Keratinocyte (primary cell): ENCODE results near the gene LMBR1. TPM values are rescaled to one million over a fixed set of nuclear protein-coding genes. Genes with fewer than 3 reads are reported as not detected.

Source experiments
- DNase-seq: peaks from one replicate; pipeline ENCODE4 v3.0.0-alpha.2; 2011; ENCODE audit warnings: low read depth, missing footprints, low spot score
- FAIRE-seq: peaks from 2 replicates; lab custom pipeline; 2011; peaks lifted over from hg19 to GRCh38; lab: Jason Lieb, UNC
- H2AFZ ChIP-seq: 2 replicates; pipeline ENCODE4 v1.6.0; 2012; ENCODE audit warnings: low read length, control low read depth, inconsistent platforms; ENCODE audit not compliant: control insufficient read depth
- H3K27ac ChIP-seq: 2 replicates; pipeline ENCODE4 v1.5.1; 2011; ENCODE audit warnings: low read length; ENCODE audit not compliant: control insufficient read depth, insufficient read depth
- H3K27me3 ChIP-seq: 3 replicates; pipeline ENCODE4 v1.6.0; 2011; ENCODE audit warnings: low read length; ENCODE audit not compliant: control insufficient read depth, insufficient read depth; ENCODE audit errors: extremely low read depth
- H3K36me3 ChIP-seq, 2 experiments: 2 replicates in 1 of 2; 3 replicates in 1 of 2; pipeline ENCODE4 v1.5.1; 2011; ENCODE audit warnings: low read length in 2 of 2, mild to moderate bottlenecking in 1 of 2; ENCODE audit not compliant: control insufficient read depth in 2 of 2, insufficient read depth in 2 of 2; ENCODE audit errors: extremely low read depth in 1 of 2
- H3K4me1 ChIP-seq: 3 replicates; pipeline ENCODE4 v1.5.1; 2011; ENCODE audit warnings: low read length; ENCODE audit not compliant: control insufficient read depth, insufficient read depth; ENCODE audit errors: extremely low read depth
- H3K4me2 ChIP-seq: 3 replicates; pipeline ENCODE4 v1.6.0; 2011; ENCODE audit warnings: low read depth, low read length; ENCODE audit not compliant: control insufficient read depth, insufficient read depth; ENCODE audit errors: extremely low read depth
- H3K4me3 ChIP-seq, 3 experiments: fragments of 200-600 bp in 1 of 3; sonication (generic) in 1 of 3; 2 replicates in 2 of 3; 3 replicates in 1 of 3; pipeline ENCODE4 v1.5.1; 2011 to 2016; ENCODE audit warnings: low read length in 3 of 3, mild to moderate bottlenecking in 3 of 3, control low read depth in 2 of 3, inconsistent platforms in 1 of 3, low read depth in 1 of 3, mixed read lengths in 1 of 3, mixed run types in 1 of 3, moderate library complexity in 1 of 3; ENCODE audit not compliant: control insufficient read depth in 2 of 3, insufficient read depth in 2 of 3; ENCODE audit errors: extremely low read depth in 1 of 3
- H3K79me2 ChIP-seq: 2 replicates; pipeline ENCODE4 v1.6.0; 2012; ENCODE audit warnings: low read length; ENCODE audit not compliant: control insufficient read depth, insufficient read depth
- H3K9ac ChIP-seq: 3 replicates; pipeline ENCODE4 v1.6.0; 2011; ENCODE audit warnings: low read length; ENCODE audit not compliant: control insufficient read depth, insufficient read depth; ENCODE audit errors: extremely low read depth
- H3K9me1 ChIP-seq: 3 replicates; pipeline ENCODE4 v1.6.0; 2011; ENCODE audit warnings: low read length; ENCODE audit not compliant: control insufficient read depth, insufficient read depth; ENCODE audit errors: extremely low read depth
- H3K9me3 ChIP-seq: 2 replicates; pipeline ENCODE4 v1.5.1; 2012; ENCODE audit warnings: low read depth, low read length; ENCODE audit not compliant: control insufficient read depth
- H4K20me1 ChIP-seq: 3 replicates; pipeline ENCODE4 v1.6.0; 2011; ENCODE audit warnings: low read length; ENCODE audit not compliant: control insufficient read depth, insufficient read depth; ENCODE audit errors: extremely low read depth
- EZH2 ChIP-seq: IDR thresholded peaks from one replicate; pipeline ENCODE4 v1.6.1; 2012; ENCODE audit warnings: inconsistent platforms, mild to moderate bottlenecking, low read length, moderate library complexity
- dilution Hi-C: fragments of 300-500 bp; cut with MboI; formaldehyde crosslinking; loops from one replicate; pipeline ENCODE4 v1.7.0; 2020; ENCODE audit warnings: low sequenced_read_pairs; ENCODE audit not compliant: extremely low pct_ligation_motif_present
- polyA plus RNA-seq, 5 experiments: library from polyadenylated mRNA; depleted of rRNA in 3 of 5; stranded (reverse) in 3 of 5; stranded (forward) in 1 of 5; unstranded in 1 of 5; fragments of >200 nt; gene quantifications; 1 replicate in 1 of 5; 2 replicates in 3 of 5; 3 replicates in 1 of 5; pipeline versions ENCODE4 v1.2.1 to v1.2.3, GENCODE V29; 2011 to 2012; ENCODE audit warnings: missing spikeins in 2 of 5, low read depth in 1 of 5, low replicate concordance in 1 of 5
- TF ChIP-seq, protein P1 (sequence below), 3 experiments: IDR thresholded peaks in 1 of 3; conservative IDR thresholded peaks in 1 of 3; optimal IDR thresholded peaks in 1 of 3; 2 replicates in 2 of 3; 3 replicates in 1 of 3; pipeline versions ENCODE3 to v1.5.1; 2011; ENCODE audit warnings: low read length in 3 of 3, mild to moderate bottlenecking in 3 of 3, moderate library complexity in 2 of 3, control low read depth in 1 of 3, inconsistent platforms in 1 of 3; ENCODE audit not compliant: insufficient read depth in 2 of 3; ENCODE audit errors: extremely low read depth in 1 of 3

LMBR1 gene
- polyA plus RNA-seq, 1 donor (not counting 4 experiments of a cell fraction or from before 2014, with no cell fraction given), result 30.2 TPM

DNA sequence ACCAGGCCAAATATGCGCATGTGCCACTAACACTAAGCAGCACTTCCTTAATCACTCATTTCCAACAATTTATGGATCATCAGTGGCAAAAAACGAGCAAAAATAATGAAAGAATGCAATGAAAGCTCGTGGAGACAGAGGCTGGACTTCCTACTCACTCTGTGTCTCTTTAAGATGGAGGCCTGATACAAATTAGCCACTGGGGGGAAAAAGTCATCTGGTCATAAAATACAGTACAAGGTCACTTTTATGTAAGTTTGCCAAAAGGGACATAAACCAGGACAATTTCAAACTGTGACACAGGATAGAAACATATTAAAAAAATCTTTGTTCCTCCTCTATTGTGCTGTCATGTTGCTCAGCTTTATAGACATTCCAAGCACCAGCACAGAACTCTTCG lies 101.7 kb downstream of the LMBR1 start:
- FAIRE-seq (no peak), DNase-seq (no peak)
- Histone ChIP-seq H3K27me3 (no peaks in the 10 kb centered on the region), H3K36me3 (peaks cover 0 to 2% of the 10 kb centered on the region in 2 experiments), H3K4me3 (no peak overlapping the region), H3K79me2 (no peaks in the 10 kb centered on the region), H3K4me2 (no peak overlapping the region), H3K9me1 (no peaks in the 10 kb centered on the region), H4K20me1 (no peaks in the 10 kb centered on the region), H2AFZ (no peak overlapping the region), H3K4me1 (no peaks in the 10 kb centered on the region), H3K27ac (no peak overlapping the region), H3K9ac (no peak overlapping the region), H3K9me3 (no peaks in the 10 kb centered on the region)
- no peak for TF ChIP-seq EZH2
- TF ChIP-seq, protein P1, sequence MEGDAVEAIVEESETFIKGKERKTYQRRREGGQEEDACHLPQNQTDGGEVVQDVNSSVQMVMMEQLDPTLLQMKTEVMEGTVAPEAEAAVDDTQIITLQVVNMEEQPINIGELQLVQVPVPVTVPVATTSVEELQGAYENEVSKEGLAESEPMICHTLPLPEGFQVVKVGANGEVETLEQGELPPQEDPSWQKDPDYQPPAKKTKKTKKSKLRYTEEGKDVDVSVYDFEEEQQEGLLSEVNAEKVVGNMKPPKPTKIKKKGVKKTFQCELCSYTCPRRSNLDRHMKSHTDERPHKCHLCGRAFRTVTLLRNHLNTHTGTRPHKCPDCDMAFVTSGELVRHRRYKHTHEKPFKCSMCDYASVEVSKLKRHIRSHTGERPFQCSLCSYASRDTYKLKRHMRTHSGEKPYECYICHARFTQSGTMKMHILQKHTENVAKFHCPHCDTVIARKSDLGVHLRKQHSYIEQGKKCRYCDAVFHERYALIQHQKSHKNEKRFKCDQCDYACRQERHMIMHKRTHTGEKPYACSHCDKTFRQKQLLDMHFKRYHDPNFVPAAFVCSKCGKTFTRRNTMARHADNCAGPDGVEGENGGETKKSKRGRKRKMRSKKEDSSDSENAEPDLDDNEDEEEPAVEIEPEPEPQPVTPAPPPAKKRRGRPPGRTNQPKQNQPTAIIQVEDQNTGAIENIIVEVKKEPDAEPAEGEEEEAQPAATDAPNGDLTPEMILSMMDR (optimal IDR thresholded peaks at IDR 0.05 in 1 of 3, IDR thresholded peaks at IDR 0.05 in 1 of 3, conservative IDR thresholded peaks at IDR 0.05 in 1 of 3; ENCODE audit: extremely low read depth in 1 of 3, insufficient read depth in 2 of 3, low read length in 3 of 3), result no peak
- dilution Hi-C loops, result no loop called here

GRCh38 chr7:156790264-156790663 lies 102.7 kb downstream of the LMBR1 start:
- no peak for TF ChIP-seq EZH2
- TF ChIP-seq, protein P1 (optimal IDR thresholded peaks at IDR 0.05 in 1 of 3, IDR thresholded peaks at IDR 0.05 in 1 of 3, conservative IDR thresholded peaks at IDR 0.05 in 1 of 3; ENCODE audit: extremely low read depth in 1 of 3, insufficient read depth in 2 of 3, low read length in 3 of 3), result no peak
- Histone ChIP-seq H3K4me1 (no peaks in the 10 kb centered on the region), H3K27me3 (no peaks in the 10 kb centered on the region), H3K9me3 (no peaks in the 10 kb centered on the region), H4K20me1 (no peaks in the 10 kb centered on the region), H3K9me1 (no peaks in the 10 kb centered on the region), H3K27ac (no peak overlapping the region), H3K4me3 (no peak overlapping the region), H3K36me3 (peaks cover 0 to 2% of the 10 kb centered on the region in 2 experiments), H3K4me2 (no peak overlapping the region), H2AFZ (no peak overlapping the region), H3K79me2 (no peaks in the 10 kb centered on the region), H3K9ac (no peak overlapping the region)
- DNase-seq (no peak), FAIRE-seq (no peak)
- dilution Hi-C loops, result no loop called here
